Type B pancreatic cell (in vitro differentiated cells): ENCODE results near the gene MRPS2. TPM values are rescaled to one million over a fixed set of nuclear protein-coding genes. Genes with fewer than 3 reads are reported as not detected.
A peak's percentile ranks its signal among the peaks of the same experiment; 100 is the strongest.

Source experiments
- DNase-seq: peaks from one replicate; pipeline ENCODE4 v3.0.0; 2021; ENCODE audit warnings: mixed read lengths; ENCODE audit not compliant: unreplicated experiment; ENCODE audit errors: extremely low spot score
- H3K27ac Mint-ChIP-seq: 2 replicates; pipeline ENCODE4 v1.8.0; 2021; ENCODE audit warnings: mild to moderate bottlenecking, mixed read lengths
- H3K27me3 Mint-ChIP-seq: 2 replicates; pipeline ENCODE4 v1.8.0; 2021; ENCODE audit warnings: mixed read lengths
- H3K36me3 Mint-ChIP-seq: 2 replicates; pipeline ENCODE4 v1.8.0; 2021; ENCODE audit warnings: mixed read lengths
- H3K4me1 Mint-ChIP-seq: one replicate; pipeline ENCODE4 v1.8.0; 2021; ENCODE audit warnings: mixed read lengths; ENCODE audit not compliant: unreplicated experiment
- H3K4me3 Mint-ChIP-seq: 2 replicates; pipeline ENCODE4 v1.8.0; 2021; ENCODE audit warnings: mild to moderate bottlenecking, mixed read lengths
- H3K9me3 Mint-ChIP-seq: 2 replicates; pipeline ENCODE4 v1.8.0; 2021; ENCODE audit warnings: mixed read lengths
- CTCF ChIP-seq: fragments of 200-600 bp; sonication (generic); conservative IDR thresholded peaks from 2 replicates; pipeline ENCODE4 v1.5.0; 2021; ENCODE audit warnings: antibody characterized with exemption, mild to moderate bottlenecking
- total RNA-seq: library from RNA; stranded (reverse); gene quantifications from 2 replicates; pipeline ENCODE4 v1.2.1, GENCODE V29; 2021; ENCODE audit warnings: low replicate concordance

The MRPS2 gene
- total RNA-seq, 1 donor from 2014 or later: 55.2 TPM

GRCh38 chr9:135482015-135482754, 18.3 kb upstream of the MRPS2 start:
- H3K9me3 Mint-ChIP-seq: no peaks in the 10 kb centered on the region
- H3K36me3 Mint-ChIP-seq: no peaks in the 10 kb centered on the region
- TF ChIP-seq CTCF: no peak
- H3K4me1 Mint-ChIP-seq: peaks cover 5% of the 10 kb centered on the region
- DNase-seq: no peak
- peak overlapping the region; percentile 61 for H3K4me3 Mint-ChIP-seq
- no peak overlapping the region for H3K27ac Mint-ChIP-seq
- H3K27me3 Mint-ChIP-seq: no peaks in the 10 kb centered on the region

- Mint-ChIP-seq H3K27ac (no peak overlapping the region), H3K36me3 (no peaks in the 10 kb centered on the region), H3K27me3 (no peaks in the 10 kb centered on the region), H3K4me3 (no peak overlapping the region), H3K4me1 (peaks cover 5% of the 10 kb centered on the region), H3K9me3 (no peaks in the 10 kb centered on the region)
- no peak for TF ChIP-seq CTCF
- no peak for DNase-seq
These were observed 15.8 kb upstream of the MRPS2 start for GRCh38 chr9:135484460-135485277.

GRCh38 chr9:135485385-135485784, 15.1 kb upstream of the MRPS2 start:
- H3K36me3 Mint-ChIP-seq: no peaks in the 10 kb centered on the region
- no peak overlapping the region for H3K4me3 Mint-ChIP-seq
- no peak for DNase-seq
- TF ChIP-seq CTCF: no peak
- no peaks in the 10 kb centered on the region for H3K9me3 Mint-ChIP-seq
- H3K27me3 Mint-ChIP-seq: no peaks in the 10 kb centered on the region
- H3K27ac Mint-ChIP-seq: no peak overlapping the region
- peaks cover 5% of the 10 kb centered on the region for H3K4me1 Mint-ChIP-seq

GRCh38 chr9:135485832-135486231, 14.7 kb upstream of the MRPS2 start:
- no peak for TF ChIP-seq CTCF
- no peak for DNase-seq
- Mint-ChIP-seq H3K9me3 (no peaks in the 10 kb centered on the region), H3K4me1 (peaks cover 5% of the 10 kb centered on the region), H3K27me3 (no peaks in the 10 kb centered on the region), H3K36me3 (no peaks in the 10 kb centered on the region), H3K27ac (no peak overlapping the region), H3K4me3 (no peak overlapping the region)

GRCh38 chr9:135486267-135487065, 14.0 kb upstream of the MRPS2 start:
- DNase-seq: no peak
- no peak overlapping the region for H3K27ac Mint-ChIP-seq
- no peaks in the 10 kb centered on the region for H3K27me3 Mint-ChIP-seq
- no peak overlapping the region for H3K4me3 Mint-ChIP-seq
- no peaks in the 10 kb centered on the region for H3K9me3 Mint-ChIP-seq
- peaks cover 5% of the 10 kb centered on the region for H3K4me1 Mint-ChIP-seq
- TF ChIP-seq CTCF: no peak
- no peaks in the 10 kb centered on the region for H3K36me3 Mint-ChIP-seq
